ENCODE results near the gene STIP1. TPM values are rescaled to one million over a fixed set of nuclear protein-coding genes. Genes with fewer than 3 reads are reported as not detected.

The STIP1 gene
- total and polyA plus RNA-seq, 9 of the 15 experiments (the other 6 are each of a cell fraction or from before 2014, with no cell fraction given): 58.1 to 465 (median 346) TPM

DNA sequence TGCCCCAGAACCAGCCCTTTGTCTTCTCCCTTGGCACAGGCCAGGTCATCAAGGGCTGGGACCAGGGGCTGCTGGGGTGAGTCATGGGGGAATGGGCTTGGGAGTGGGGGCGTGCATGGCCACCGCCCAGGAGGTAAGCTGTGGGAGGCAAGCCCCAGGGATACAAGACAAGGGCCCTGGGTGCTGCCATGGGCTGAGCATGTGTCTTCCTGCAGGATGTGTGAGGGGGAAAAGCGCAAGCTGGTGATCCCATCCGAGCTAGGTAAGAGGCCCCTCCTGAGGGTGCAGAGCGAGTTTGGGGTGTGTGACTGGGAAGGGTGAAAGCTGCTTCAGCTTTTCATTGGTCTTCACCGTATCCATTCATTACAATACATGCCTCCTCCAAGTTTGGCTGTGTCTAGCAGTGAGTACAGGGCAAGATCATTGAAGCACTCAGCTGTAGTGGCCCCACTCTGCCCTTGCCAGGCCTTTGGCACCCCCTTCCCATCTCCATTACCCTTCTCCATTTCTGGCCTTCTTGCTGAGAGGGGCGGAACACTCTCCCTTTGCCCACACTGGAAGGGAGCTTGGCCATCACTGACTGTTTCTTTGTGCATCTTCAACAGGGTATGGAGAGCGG is 57.4 kb downstream of the STIP1 start (continued):
- TF ChIP-seq, protein P1, sequence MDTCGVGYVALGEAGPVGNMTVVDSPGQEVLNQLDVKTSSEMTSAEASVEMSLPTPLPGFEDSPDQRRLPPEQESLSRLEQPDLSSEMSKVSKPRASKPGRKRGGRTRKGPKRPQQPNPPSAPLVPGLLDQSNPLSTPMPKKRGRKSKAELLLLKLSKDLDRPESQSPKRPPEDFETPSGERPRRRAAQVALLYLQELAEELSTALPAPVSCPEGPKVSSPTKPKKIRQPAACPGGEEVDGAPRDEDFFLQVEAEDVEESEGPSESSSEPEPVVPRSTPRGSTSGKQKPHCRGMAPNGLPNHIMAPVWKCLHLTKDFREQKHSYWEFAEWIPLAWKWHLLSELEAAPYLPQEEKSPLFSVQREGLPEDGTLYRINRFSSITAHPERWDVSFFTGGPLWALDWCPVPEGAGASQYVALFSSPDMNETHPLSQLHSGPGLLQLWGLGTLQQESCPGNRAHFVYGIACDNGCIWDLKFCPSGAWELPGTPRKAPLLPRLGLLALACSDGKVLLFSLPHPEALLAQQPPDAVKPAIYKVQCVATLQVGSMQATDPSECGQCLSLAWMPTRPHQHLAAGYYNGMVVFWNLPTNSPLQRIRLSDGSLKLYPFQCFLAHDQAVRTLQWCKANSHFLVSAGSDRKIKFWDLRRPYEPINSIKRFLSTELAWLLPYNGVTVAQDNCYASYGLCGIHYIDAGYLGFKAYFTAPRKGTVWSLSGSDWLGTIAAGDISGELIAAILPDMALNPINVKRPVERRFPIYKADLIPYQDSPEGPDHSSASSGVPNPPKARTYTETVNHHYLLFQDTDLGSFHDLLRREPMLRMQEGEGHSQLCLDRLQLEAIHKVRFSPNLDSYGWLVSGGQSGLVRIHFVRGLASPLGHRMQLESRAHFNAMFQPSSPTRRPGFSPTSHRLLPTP (IDR thresholded peaks at IDR 0.05; ENCODE audit: borderline replicate concordance, extremely low read depth, insufficient read length): no peak
- TF ChIP-seq EP400 (IDR thresholded peaks at IDR 0.05) (no peak), EGR1 (conservative IDR thresholded peaks at IDR 0.05) (peak; percentile 76), ZNF41 (CRISPR knock-in tag; conservative IDR thresholded peaks at IDR 0.05) (no peak), TRIM24 (IDR thresholded peaks at IDR 0.05) (no peak), MYNN (IDR thresholded peaks at IDR 0.05) (peak; percentile 40; the same call in 1 of the 2 replicates), MYNN (CRISPR knock-in tag; IDR thresholded peaks at IDR 0.05) (no peak), POLR2B (IDR thresholded peaks at IDR 0.05; ENCODE audit: low read depth, partially characterized antibody) (peak; percentile 55), BMI1 (IDR thresholded peaks at IDR 0.05; ENCODE audit: low read length) (no peak), ILF3 (IDR thresholded peaks at IDR 0.05; ENCODE audit: borderline replicate concordance) (no peak), CC2D1A (IDR thresholded peaks at IDR 0.05) (no peak), TEAD4 (IDR thresholded peaks at IDR 0.05; ENCODE audit: low read length) (no peak), TEAD4 (CRISPR knock-in tag; IDR thresholded peaks at IDR 0.05; ENCODE audit: borderline replicate concordance) (no peak), JUND (IDR thresholded peaks at IDR 0.05; ENCODE audit: borderline replicate concordance, low read depth, low read length) (peak; percentile 32; the same call in 1 of the 2 replicates), JUND (tag; IDR thresholded peaks at IDR 0.05; ENCODE audit: borderline replicate concordance, low read depth, low read length) (no peak), ZBTB7A (IDR thresholded peaks at IDR 0.05; ENCODE audit: borderline replicate concordance, control insufficient read depth, low read depth, low read length) (peak; percentile 57; the same call in 1 of the 2 replicates), ELF4 (CRISPR knock-in tag; IDR thresholded peaks at IDR 0.05) (no peak), PHB (CRISPR knock-in tag; IDR thresholded peaks at IDR 0.05) (no peak), SP1 (CRISPR knock-in tag; IDR thresholded peaks at IDR 0.05) (no peak)
- TF ChIP-seq, protein P2, sequence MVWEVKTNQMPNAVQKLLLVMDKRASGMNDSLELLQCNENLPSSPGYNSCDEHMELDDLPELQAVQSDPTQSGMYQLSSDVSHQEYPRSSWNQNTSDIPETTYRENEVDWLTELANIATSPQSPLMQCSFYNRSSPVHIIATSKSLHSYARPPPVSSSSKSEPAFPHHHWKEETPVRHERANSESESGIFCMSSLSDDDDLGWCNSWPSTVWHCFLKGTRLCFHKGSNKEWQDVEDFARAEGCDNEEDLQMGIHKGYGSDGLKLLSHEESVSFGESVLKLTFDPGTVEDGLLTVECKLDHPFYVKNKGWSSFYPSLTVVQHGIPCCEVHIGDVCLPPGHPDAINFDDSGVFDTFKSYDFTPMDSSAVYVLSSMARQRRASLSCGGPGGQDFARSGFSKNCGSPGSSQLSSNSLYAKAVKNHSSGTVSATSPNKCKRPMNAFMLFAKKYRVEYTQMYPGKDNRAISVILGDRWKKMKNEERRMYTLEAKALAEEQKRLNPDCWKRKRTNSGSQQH (CRISPR knock-in tag; IDR thresholded peaks at IDR 0.05): no peak
- TF ChIP-seq, protein P3, sequence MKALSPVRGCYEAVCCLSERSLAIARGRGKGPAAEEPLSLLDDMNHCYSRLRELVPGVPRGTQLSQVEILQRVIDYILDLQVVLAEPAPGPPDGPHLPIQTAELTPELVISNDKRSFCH (CRISPR knock-in tag; IDR thresholded peaks at IDR 0.05): no peak
- TF ChIP-seq, protein P3 (tag; IDR thresholded peaks at IDR 0.05): no peak
